GM12865 (cell line): Measurements from ENCODE around the gene MCF2L.

Source experiments
- DNase-seq: peaks from one replicate; pipeline ENCODE4 v3.0.0; 2010; ENCODE audit warnings: low read depth
- H3K4me3 ChIP-seq: 2 replicates; pipeline ENCODE4 v1.5.1; 2011; ENCODE audit warnings: mild to moderate bottlenecking, low read depth, low read length, control low read depth
- CTCF ChIP-seq: IDR thresholded peaks from 2 replicates; pipeline ENCODE4 v1.5.1; 2011; ENCODE audit warnings: low read length, control low read depth, low read depth, inconsistent platforms; ENCODE audit not compliant: insufficient read depth; ENCODE audit errors: missing control alignments

Gene MCF2L

GRCh38 chr13:112982281-112983041, 13.4 kb downstream of the MCF2L start:
- no peak overlapping the region for H3K4me3 ChIP-seq
- no peak for TF ChIP-seq CTCF
- DNase-seq, result no peak

- DNase-seq, result no peak
- H3K4me3 ChIP-seq, result no peak overlapping the region
- no peak for TF ChIP-seq CTCF
Observed at GRCh38 chr13:112983042-112983305, 14.0 kb downstream of the MCF2L start.

GRCh38 chr13:112983428-112984196, 14.6 kb downstream of the MCF2L start:
- DNase-seq, result no peak
- no peak overlapping the region for H3K4me3 ChIP-seq
- TF ChIP-seq CTCF, result no peak

GRCh38 chr13:112984501-112984900, 15.5 kb downstream of the MCF2L start:
- no peak overlapping the region for H3K4me3 ChIP-seq
- no peak for TF ChIP-seq CTCF
- DNase-seq, result no peak

- no peak overlapping the region for H3K4me3 ChIP-seq
- TF ChIP-seq CTCF, result no peak
- no peak for DNase-seq
Observed at GRCh38 chr13:112984954-112985802, 16.2 kb downstream of the MCF2L start.

GRCh38 chr13:112985803-112986408, 16.9 kb downstream of the MCF2L start:
- DNase-seq, result no peak
- TF ChIP-seq CTCF, result no peak
- H3K4me3 ChIP-seq, result no peak overlapping the region
